ENCODE data around the gene DUSP15. TPM values are rescaled to one million over a fixed set of nuclear protein-coding genes. Genes with fewer than 3 reads are reported as not detected.

Gene DUSP15
- total and polyA plus RNA-seq, 4 donors, result 1.6 to 4.7 (median 2.9) TPM

DNA sequence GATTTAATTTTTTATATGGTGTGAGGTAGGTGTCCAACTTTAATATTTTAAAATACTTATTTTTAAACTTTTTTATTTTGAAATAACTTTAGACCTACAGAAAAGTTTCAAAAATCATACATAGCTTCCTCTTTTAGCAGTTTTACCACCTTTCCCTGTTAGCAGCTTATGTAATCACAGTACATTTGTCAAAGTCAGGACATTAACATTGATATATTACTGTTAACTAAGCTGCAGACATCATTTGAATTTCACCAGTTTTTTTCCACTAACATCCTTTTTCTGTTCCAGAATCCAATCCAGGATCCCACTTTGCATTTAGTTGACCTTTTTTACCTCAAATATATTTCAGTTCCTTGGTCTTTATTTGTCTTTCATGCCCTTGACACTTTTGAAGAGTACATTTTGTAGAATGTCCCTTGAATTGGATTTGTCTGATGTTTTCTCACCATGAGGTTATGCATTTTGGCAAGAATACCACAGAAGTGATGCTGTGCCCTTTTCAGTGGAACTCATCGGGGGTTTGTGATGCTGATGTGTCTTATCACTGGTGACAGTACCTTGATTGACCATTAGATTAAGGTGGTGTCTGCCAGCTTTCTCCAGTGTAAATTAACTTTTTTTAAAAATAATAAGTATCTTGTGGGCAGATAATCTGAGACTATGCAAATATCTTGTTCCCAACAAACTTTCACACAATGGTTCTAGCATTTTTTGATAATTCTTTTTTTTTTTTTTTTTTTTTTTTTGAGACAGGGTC, 33.5 kb upstream of the DUSP15 start:
- WGBS, 2 donors, result 21 to 43% methylated on average over 1 of the region's 1 CpG
- no peak for TF ChIP-seq CTCF (IDR thresholded peaks at IDR 0.05; ENCODE audit: control extremely low read depth, extremely low read depth)
- ATAC-seq (ENCODE audit: insufficient read depth, low FRiP score) (no peak), DNase-seq (no peak)
- no peak overlapping the region for H3K9ac ChIP-seq (ENCODE audit: insufficient read depth in 1 of 2, low read length in 2 of 2)
- no peaks in the 10 kb centered on the region for H3K4me1 ChIP-seq (ENCODE audit: control insufficient read depth in 5 of 5, insufficient read depth in 5 of 5, low read length in 5 of 5)
- no peak overlapping the region for H3K27ac ChIP-seq (ENCODE audit: low read depth in 1 of 2, low read length in 1 of 2)
- H3K9me3 ChIP-seq (ENCODE audit: control insufficient read depth in 4 of 4, insufficient read depth in 3 of 4, low read length in 3 of 4), result no peaks in the 10 kb centered on the region
- no peak overlapping the region for H3K4me3 ChIP-seq
- no peaks in the 10 kb centered on the region for H3K27me3 ChIP-seq (ENCODE audit: control insufficient read depth in 3 of 3, insufficient read depth in 3 of 3, low read length in 2 of 3)
- no peaks in the 10 kb centered on the region for H3K36me3 ChIP-seq (ENCODE audit: control insufficient read depth in 4 of 4, insufficient read depth in 4 of 4, low read length in 4 of 4)

GRCh38 chr20:31901615-31902014, 31.3 kb upstream of the DUSP15 start:
- WGBS, 2 donors, result 83 to 90% methylated on average over 6 of the region's 6 CpGs
- no peak for ATAC-seq (ENCODE audit: insufficient read depth, low FRiP score)

DNA sequence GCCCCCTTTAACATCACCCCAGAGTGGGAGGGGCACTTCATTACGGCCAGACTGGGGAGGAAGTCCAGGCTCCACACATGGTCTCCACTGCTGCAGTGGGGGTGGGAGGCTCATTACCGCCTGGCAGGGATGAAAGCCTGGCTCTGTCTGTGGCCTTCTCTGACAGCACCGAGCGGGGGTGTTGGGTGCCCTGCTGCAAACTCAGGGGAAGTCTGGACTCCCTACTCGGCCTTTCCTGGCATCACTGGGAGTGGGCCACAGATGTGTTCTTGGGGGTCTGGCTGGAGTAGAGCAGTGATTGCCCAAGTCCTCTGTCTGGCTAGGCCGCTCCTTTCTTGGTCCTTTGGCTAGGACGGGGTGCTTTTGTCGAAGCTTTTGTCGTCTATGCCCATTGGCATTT, 27.2 kb upstream of the DUSP15 start:
- Histone ChIP-seq H3K4me3 (no peak overlapping the region), H3K27ac (ENCODE audit: low read depth in 1 of 2, low read length in 1 of 2) (no peak overlapping the region), H3K4me1 (ENCODE audit: control insufficient read depth in 5 of 5, insufficient read depth in 5 of 5, low read length in 5 of 5) (peaks cover 0 to 2% (median 0%) of the 10 kb centered on the region in 5 donors), H3K27me3 (ENCODE audit: control insufficient read depth in 3 of 3, insufficient read depth in 3 of 3, low read length in 2 of 3) (no peaks in the 10 kb centered on the region), H3K9ac (ENCODE audit: insufficient read depth in 1 of 2, low read length in 2 of 2) (no peak overlapping the region), H3K9me3 (ENCODE audit: control insufficient read depth in 4 of 4, insufficient read depth in 3 of 4, low read length in 3 of 4) (no peaks in the 10 kb centered on the region), H3K36me3 (ENCODE audit: control insufficient read depth in 4 of 4, insufficient read depth in 4 of 4, low read length in 4 of 4) (no peaks in the 10 kb centered on the region)
- no peak for ATAC-seq (ENCODE audit: insufficient read depth, low FRiP score)
- no peak for DNase-seq
- no peak for TF ChIP-seq CTCF (IDR thresholded peaks at IDR 0.05; ENCODE audit: control extremely low read depth, extremely low read depth)
- WGBS, 2 donors, result 84 to 91% methylated on average over 9 of the region's 9 CpGs

More at GRCh38 chr20:31901615-31902014, 31.3 kb upstream of the DUSP15 start:
- Histone ChIP-seq H3K36me3 (ENCODE audit: control insufficient read depth in 4 of 4, insufficient read depth in 4 of 4, low read length in 4 of 4) (no peaks in the 10 kb centered on the region), H3K27ac (ENCODE audit: low read depth in 1 of 2, low read length in 1 of 2) (no peak overlapping the region), H3K27me3 (ENCODE audit: control insufficient read depth in 3 of 3, insufficient read depth in 3 of 3, low read length in 2 of 3) (no peaks in the 10 kb centered on the region), H3K9ac (ENCODE audit: insufficient read depth in 1 of 2, low read length in 2 of 2) (no peak overlapping the region), H3K9me3 (ENCODE audit: control insufficient read depth in 4 of 4, insufficient read depth in 3 of 4, low read length in 3 of 4) (no peaks in the 10 kb centered on the region), H3K4me1 (ENCODE audit: control insufficient read depth in 5 of 5, insufficient read depth in 5 of 5, low read length in 5 of 5) (no peaks in the 10 kb centered on the region), H3K4me3 (no peak overlapping the region)
- DNase-seq, result no peak
- TF ChIP-seq CTCF (IDR thresholded peaks at IDR 0.05; ENCODE audit: control extremely low read depth, extremely low read depth), result no peak
